Esophagus muscularis mucosa (tissue), 4 donors: Measurements from ENCODE around the gene PITPNM1. TPM values are rescaled to one million over a fixed set of nuclear protein-coding genes. Genes with fewer than 3 reads are reported as not detected.

Source experiments
- DNase-seq: peaks from one replicate; pipeline ENCODE4 v3.0.0-alpha.2; 2017; ENCODE audit errors: extremely low spot score
- H3K27ac ChIP-seq, 4 donors: fragments of 200-600 bp; sonication (generic); replicated peaks in 1 of 4; 1 replicate in 3 of 4; 2 replicates in 1 of 4; pipeline ENCODE4 v1.5.1; 2016 to 2019; ENCODE audit warnings: mild to moderate bottlenecking in 1 of 4
- H3K27me3 ChIP-seq, 4 donors: fragments of 200-600 bp; sonication (generic); one replicate each; pipeline versions ENCODE4 v1.5.1 to v1.6.0; 2016 to 2019
- H3K36me3 ChIP-seq, 4 donors: fragments of 200-600 bp; sonication (generic); one replicate each; pipeline ENCODE4 v1.5.1; 2016 to 2019
- H3K4me1 ChIP-seq, 4 donors: fragments of 200-600 bp; sonication (generic); one replicate each; pipeline ENCODE4 v1.5.1; 2016 to 2019
- H3K4me3 ChIP-seq, 4 donors: fragments of 200-600 bp; sonication (generic); 1 replicate in 2 of 4; 2 replicates in 2 of 4; pipeline ENCODE4 v1.5.1; 2016 to 2019; ENCODE audit warnings: mild to moderate bottlenecking in 4 of 4, moderate library complexity in 1 of 4
- H3K9me3 ChIP-seq, 4 donors: fragments of 200-600 bp; sonication (generic); 1 replicate in 3 of 4; 2 replicates in 1 of 4; pipeline ENCODE4 v1.5.1; 2016 to 2019
- EP300 ChIP-seq: sonication (generic); formaldehyde crosslinking; IDR thresholded peaks from one replicate; pipeline ENCODE4 v1.6.1; 2017; ENCODE audit warnings: antibody characterized with exemption
- POLR2A ChIP-seq: fragments of 450-650 bp; IDR thresholded peaks from one replicate; pipeline ENCODE4 v1.6.1; 2017; ENCODE audit warnings: antibody characterized with exemption, moderate library complexity, mild to moderate bottlenecking, low read depth
- POLR2AphosphoS5 ChIP-seq, 2 donors: sonication (generic); formaldehyde crosslinking; IDR thresholded peaks; one replicate each; pipeline ENCODE4 v1.6.1; 2017; ENCODE audit warnings: antibody characterized with exemption in 2 of 2
- WGBS: methylation state at CpG from one replicate; pipeline ENCODE4 v1.1.5; 2018; 5-methylcytosine and 5-hydroxymethylcytosine counted together
- intact Hi-C: fragments of 100-400 bp; cut with DNase I; formaldehyde crosslinking; loops from one replicate; pipeline ENCODE4 v1.15.1; 2023
- total RNA-seq, 4 donors: library from RNA; depleted of rRNA; stranded (reverse); fragments of >200 nt; gene quantifications; one replicate each; pipeline versions ENCODE4 v1.1.0 to v1.2.1, GENCODE V29; 2016
- TF ChIP-seq, protein P1 (sequence below), 3 experiments: fragments of 200-600 bp in 2 of 3; fragments of 450-650 bp in 1 of 3; sonication (generic) in 2 of 3; IDR thresholded peaks; one replicate each; pipeline ENCODE4 v1.5.1; 2017 to 2019; ENCODE audit warnings: antibody characterized with exemption in 3 of 3, mild to moderate bottlenecking in 2 of 3, moderate library complexity in 1 of 3

The PITPNM1 gene
- total RNA-seq, 4 donors from 2014 or later = 11.6 to 23.6 (median 15.3) TPM

DNA sequence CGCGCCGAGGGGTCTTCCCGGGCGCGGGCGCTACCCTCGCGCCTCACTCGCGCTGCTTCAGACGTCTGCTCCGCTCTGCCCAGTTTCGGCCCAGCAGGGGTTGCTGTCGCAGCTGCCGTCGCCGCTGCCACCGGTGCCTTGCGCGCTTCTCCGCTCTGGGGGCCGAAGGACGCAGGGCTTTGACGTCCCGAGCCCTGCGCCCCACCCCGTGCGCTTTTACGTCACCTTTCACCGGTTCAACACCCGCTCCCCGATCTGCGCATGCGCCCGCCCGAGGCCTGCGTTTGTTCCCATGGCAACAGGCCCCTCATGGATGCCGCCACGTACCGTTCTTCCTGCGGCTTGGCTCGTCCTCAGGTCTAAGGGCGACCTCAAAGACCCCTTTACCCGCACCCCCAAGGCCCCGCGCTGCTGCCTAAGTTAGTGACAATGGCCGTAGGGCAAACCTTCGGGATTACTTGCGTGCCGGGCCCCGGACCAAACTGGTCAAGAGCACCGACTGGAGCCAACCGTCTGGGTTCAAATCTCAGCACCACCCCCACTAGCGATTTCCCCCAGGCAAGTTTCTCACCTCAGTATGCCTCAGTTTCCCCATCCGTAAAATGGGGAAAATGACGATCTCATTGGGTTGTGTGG lies 3.4 kb upstream of the PITPNM1 start:
- 2% methylated on average over 21 of the region's 57 CpGs for WGBS
- peak overlapping the region; percentile 97 to 100 (median 98) for H3K27ac ChIP-seq
- H3K9me3 ChIP-seq = no peaks in the 10 kb centered on the region
- H3K36me3 ChIP-seq = peaks cover 0 to 10% (median 9%) of the 10 kb centered on the region in 4 donors
- DNase-seq = peak; percentile 100
- H3K4me3 ChIP-seq = peak overlapping the region; percentile 72 to 93 (median 81)
- H3K4me1 ChIP-seq = peaks cover 25 to 51% (median 50%) of the 10 kb centered on the region in 4 donors
- intact Hi-C loops = loop anchor here (5.0 to 10.0 kb wide), 2 partner anchors 106 to 154 kb away; partner anchors contain the start of genes POLD4, PPP1CA and TBC1D10C
- no peak for TF ChIP-seq EP300
- TF ChIP-seq POLR2A = peak; percentile 57
- TF ChIP-seq POLR2AphosphoS5 (IDR thresholded peaks at IDR 0.05) = peak in 1 of 2 donors; percentile 89
- TF ChIP-seq, protein P1, sequence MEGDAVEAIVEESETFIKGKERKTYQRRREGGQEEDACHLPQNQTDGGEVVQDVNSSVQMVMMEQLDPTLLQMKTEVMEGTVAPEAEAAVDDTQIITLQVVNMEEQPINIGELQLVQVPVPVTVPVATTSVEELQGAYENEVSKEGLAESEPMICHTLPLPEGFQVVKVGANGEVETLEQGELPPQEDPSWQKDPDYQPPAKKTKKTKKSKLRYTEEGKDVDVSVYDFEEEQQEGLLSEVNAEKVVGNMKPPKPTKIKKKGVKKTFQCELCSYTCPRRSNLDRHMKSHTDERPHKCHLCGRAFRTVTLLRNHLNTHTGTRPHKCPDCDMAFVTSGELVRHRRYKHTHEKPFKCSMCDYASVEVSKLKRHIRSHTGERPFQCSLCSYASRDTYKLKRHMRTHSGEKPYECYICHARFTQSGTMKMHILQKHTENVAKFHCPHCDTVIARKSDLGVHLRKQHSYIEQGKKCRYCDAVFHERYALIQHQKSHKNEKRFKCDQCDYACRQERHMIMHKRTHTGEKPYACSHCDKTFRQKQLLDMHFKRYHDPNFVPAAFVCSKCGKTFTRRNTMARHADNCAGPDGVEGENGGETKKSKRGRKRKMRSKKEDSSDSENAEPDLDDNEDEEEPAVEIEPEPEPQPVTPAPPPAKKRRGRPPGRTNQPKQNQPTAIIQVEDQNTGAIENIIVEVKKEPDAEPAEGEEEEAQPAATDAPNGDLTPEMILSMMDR (IDR thresholded peaks at IDR 0.05) = no peak
- peaks cover 0 to 36% (median 2%) of the 10 kb centered on the region in 4 donors for H3K27me3 ChIP-seq

DNA sequence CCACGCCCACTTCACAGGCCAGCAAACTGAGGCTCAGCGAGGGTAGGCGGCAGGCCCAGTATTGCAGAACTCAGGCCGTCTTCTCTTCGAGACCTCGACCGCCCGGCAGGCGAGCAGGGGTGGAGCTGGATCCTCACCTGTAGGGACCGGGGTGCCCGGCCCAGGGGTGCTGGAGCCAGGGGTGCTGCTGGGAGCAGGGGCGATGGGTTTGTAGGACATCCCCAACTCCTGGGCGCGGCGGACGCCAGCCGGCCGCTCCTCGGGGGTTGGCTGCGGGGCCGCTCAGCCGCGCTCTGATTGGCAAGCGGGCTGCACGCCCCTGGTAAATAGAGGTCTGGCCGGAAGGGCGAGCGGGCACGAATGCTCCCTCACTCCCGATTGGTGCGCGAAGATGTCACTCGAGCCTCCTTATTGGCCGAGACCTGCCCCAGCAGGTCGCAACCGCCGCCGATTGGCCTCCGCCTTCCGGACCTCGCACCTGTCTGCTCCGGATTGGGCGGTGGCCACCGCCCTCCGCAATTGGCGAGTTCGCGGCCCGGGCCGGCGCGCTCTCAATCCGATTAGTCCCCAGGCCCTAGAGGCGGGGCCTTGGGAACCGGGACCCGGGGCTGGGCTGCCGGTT lies 2.8 kb upstream of the PITPNM1 start, which contains the start of gene CDK2AP2:
Gene CDK2AP2 (minus strand): TSS at position 299 of the 622 bp plus-strand sequence. CDS start 80 bp downstream, at position 219.
- H3K4me1 ChIP-seq = peaks cover 27 to 58% (median 54%) of the 10 kb centered on the region in 4 donors
- 0% methylated on average over 24 of the region's 57 CpGs for WGBS
- peak; percentile 99 for DNase-seq
- peaks cover 0 to 38% (median 3%) of the 10 kb centered on the region in 4 donors for H3K27me3 ChIP-seq
- no peaks in the 10 kb centered on the region for H3K9me3 ChIP-seq
- TF ChIP-seq POLR2AphosphoS5 (IDR thresholded peaks at IDR 0.05) (peak; percentile 85 to 96), EP300 (no peak), POLR2A (peak; percentile 83)
- TF ChIP-seq, protein P1 (IDR thresholded peaks at IDR 0.05) = peak in 1 of 3 experiments; percentile 7
- H3K4me3 ChIP-seq = peak within 1 kb of the TSS; percentile 72 to 93 (median 81)
- intact Hi-C loops = loop anchor here (5.0 to 10.0 kb wide), 2 partner anchors 106 to 153 kb away; partner anchors contain the start of genes POLD4, PPP1CA and TBC1D10C
- peaks cover 0 to 10% (median 9%) of the 10 kb centered on the region in 4 donors for H3K36me3 ChIP-seq
- H3K27ac ChIP-seq = peak within 1 kb of the TSS; percentile 97 to 100 (median 98)

DNA sequence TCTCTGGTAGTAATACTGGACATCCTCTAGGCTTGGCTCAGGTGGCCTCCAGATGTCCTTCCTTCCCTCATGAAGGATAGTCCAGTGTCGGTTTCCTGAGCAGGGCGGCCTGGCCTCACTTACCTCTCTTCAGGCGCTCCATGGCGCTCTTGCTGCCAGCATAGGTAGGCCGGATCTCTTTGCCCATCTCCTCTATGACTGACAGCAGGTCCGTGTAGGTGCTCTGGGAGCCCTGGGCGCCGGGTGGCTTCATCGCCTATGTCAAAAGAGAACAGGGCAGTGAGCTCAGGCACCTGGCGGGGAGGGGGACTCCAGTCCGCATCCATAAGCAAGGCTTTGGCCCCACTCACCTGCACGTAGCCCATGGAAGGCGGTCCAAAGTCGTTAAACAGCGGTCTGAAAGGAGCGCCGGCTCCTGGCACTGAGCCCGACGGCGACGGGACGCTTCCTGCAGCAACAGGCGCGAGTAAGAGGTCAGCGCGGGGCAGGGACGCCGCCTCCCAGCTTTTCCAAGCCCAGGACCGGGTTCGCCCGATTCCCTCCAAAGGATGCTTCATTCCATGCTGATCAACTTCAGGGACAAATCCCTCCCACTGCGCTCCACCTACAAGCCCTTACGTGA lies 2.2 kb upstream of the PITPNM1 start:
- Histone ChIP-seq H3K27ac (peak overlapping the region; percentile 97 to 100 (median 98)), H3K36me3 (peaks cover 0 to 12% (median 10%) of the 10 kb centered on the region in 4 donors), H3K4me3 (peak overlapping the region; percentile 72 to 93 (median 81)), H3K4me1 (peaks cover 27 to 60% (median 54%) of the 10 kb centered on the region in 4 donors), H3K9me3 (no peaks in the 10 kb centered on the region), H3K27me3 (peaks cover 0 to 40% (median 3%) of the 10 kb centered on the region in 4 donors)
- TF ChIP-seq POLR2AphosphoS5 (IDR thresholded peaks at IDR 0.05) (no peak), POLR2A (no peak), EP300 (no peak)
- TF ChIP-seq, protein P1 (IDR thresholded peaks at IDR 0.05) = no peak
- WGBS = 59% methylated on average over 10 of the region's 33 CpGs
- intact Hi-C loops = loop anchor here (5.0 to 10.0 kb wide), 2 partner anchors 105 to 153 kb away; partner anchors contain the start of genes POLD4, PPP1CA and TBC1D10C
- no peak for DNase-seq

DNA sequence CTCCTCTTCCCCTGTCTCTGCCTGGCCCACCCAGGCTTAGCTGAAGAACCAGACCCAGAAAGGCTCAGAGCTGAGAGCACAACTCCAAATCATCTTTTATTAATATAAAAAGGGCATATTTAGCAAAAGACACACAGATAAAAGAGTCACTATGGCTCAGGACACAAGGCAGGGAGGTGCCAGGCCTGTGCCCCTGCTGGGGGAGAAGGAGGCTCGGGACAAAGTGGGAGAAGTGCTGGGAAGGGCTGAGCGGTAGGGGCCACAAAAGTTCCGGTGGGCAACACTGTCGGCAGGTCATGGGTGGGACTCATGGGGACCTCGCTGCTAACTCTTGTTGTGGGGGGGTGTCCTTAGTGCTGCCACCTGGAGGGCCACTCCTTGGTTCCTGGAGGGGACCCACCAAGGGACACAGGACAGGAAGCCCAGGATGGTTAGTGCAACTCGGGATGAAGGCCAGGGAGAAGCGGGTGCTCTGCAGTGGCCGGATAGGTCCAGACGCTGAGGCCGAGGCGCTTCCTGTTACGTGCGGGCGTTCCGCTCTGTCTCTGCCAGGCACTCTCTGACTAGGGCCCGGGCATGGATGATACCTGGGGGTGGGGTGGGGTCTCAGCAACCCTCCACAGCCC lies 1.4 kb upstream of the PITPNM1 start:
- 88% methylated on average over 11 of the region's 16 CpGs for WGBS
- no peak for DNase-seq
- Histone ChIP-seq H3K36me3 (peaks cover 0 to 19% (median 18%) of the 10 kb centered on the region in 4 donors), H3K4me1 (peaks cover 27 to 60% (median 54%) of the 10 kb centered on the region in 4 donors), H3K4me3 (peak overlapping the region; percentile 55 to 72 (median 62)), H3K9me3 (no peaks in the 10 kb centered on the region), H3K27me3 (peaks cover 0 to 40% (median 3%) of the 10 kb centered on the region in 4 donors), H3K27ac (peak overlapping the region; percentile 97 to 100 (median 98))
- TF ChIP-seq, protein P1 (IDR thresholded peaks at IDR 0.05) = no peak
- TF ChIP-seq EP300 (no peak), POLR2A (no peak), POLR2AphosphoS5 (IDR thresholded peaks at IDR 0.05) (no peak)
- intact Hi-C loops = loop anchor here (5.0 to 10.0 kb wide), 2 partner anchors 104 to 152 kb away; partner anchors contain the start of genes POLD4, PPP1CA and TBC1D10C
